ENCODE measurements around the gene CECR2.
A peak's percentile ranks its signal among the peaks of the same experiment; 100 is the strongest.

Gene CECR2

DNA sequence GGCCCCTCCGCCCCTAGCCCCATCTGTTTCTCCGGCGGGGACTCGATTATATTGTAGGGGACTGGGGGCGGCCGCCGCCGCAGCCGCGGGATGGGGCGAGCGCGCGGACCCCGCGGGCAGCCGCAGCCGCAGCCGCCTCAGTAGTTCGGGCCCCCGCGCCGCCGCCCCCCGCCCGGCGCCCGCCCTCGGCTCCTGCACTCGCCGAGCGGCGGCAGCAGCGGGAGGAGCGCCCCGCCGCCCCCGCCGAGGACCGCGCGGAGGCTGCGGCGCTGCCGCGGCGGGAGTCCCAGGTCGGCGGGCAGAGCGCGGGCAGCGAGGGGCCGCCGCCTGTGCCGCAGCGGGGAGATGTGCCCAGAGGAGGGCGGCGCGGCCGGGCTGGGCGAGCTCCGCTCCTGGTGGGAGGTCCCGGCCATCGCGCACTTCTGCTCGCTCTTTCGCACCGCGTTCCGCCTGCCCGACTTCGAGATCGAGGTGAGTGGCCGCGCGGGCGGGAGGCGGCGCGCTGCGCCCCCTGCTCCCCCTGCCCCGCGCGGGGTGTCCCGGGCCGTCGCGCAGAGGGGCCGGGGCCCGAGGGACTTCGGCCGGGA is at the start of gene CECR2:
TSS of gene CECR2 (plus strand) at position 22 of the 587 bp plus-strand sequence. CDS start at position 346, 324 bp downstream.
- Histone ChIP-seq H3K4me1 (ENCODE audit: insufficient read depth, insufficient read length) (no peaks in the 10 kb centered on the region), H3K9ac (ENCODE audit: insufficient read length, low read depth) (peak within 1 kb of the TSS; percentile 91), H3K9me3 (ENCODE audit: insufficient read depth, low read length) (no peaks in the 10 kb centered on the region), H3K4me3 (ENCODE audit: insufficient read length, low read depth) (peak within 1 kb of the TSS; percentile 65), H3K27me3 (ENCODE audit: insufficient read depth, insufficient read length) (no peaks in the 10 kb centered on the region), H3K36me3 (ENCODE audit: insufficient read depth, insufficient read length, low read length) (peaks cover 3% of the 10 kb centered on the region)
- no peak for TF ChIP-seq SUZ12 (IDR thresholded peaks at IDR 0.05; ENCODE audit: extremely low read depth, insufficient read depth, insufficient read length)
- DNase-seq (ENCODE audit: low read depth, low spot score), result no peak

DNA sequence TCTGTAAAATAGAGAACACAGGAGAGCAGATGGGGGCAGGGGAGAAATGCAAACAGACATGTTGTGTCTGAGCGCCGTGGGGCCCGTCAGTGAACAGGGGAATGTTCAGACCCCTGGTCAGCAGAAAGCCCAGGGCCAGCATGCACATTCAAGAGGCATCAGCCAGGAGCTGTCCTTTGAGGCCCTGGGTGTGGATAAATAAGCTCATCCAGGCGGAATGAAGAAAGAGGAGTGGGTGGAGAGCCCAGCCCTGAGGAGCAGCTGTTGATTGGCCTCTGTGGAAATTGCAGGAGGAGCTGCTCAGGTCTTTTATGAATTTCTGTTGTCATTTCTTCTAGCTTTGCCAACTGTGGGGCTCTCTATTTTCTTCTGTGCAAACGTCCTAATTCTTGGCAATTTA is 49.7 kb upstream of the CECR2 start:
- no peak overlapping the region for H3K4me3 ChIP-seq (ENCODE audit: insufficient read length, low read depth)
- no peak for DNase-seq (ENCODE audit: low read depth, low spot score)
- H3K36me3 ChIP-seq (ENCODE audit: insufficient read depth, insufficient read length, low read length), result no peaks in the 10 kb centered on the region
- TF ChIP-seq SUZ12 (IDR thresholded peaks at IDR 0.05; ENCODE audit: extremely low read depth, insufficient read depth, insufficient read length) (no peak), YY1 (IDR thresholded peaks at IDR 0.05; ENCODE audit: insufficient read depth, insufficient read length) (no peak), ZNF274 (IDR thresholded peaks at IDR 0.05; ENCODE audit: low read depth, low read length) (no peak)
- H3K27me3 ChIP-seq (ENCODE audit: insufficient read depth, insufficient read length), result no peaks in the 10 kb centered on the region
- no peaks in the 10 kb centered on the region for H3K4me1 ChIP-seq (ENCODE audit: insufficient read depth, insufficient read length)
- H3K9me3 ChIP-seq (ENCODE audit: insufficient read depth, low read length), result no peaks in the 10 kb centered on the region
- H3K9ac ChIP-seq (ENCODE audit: insufficient read length, low read depth), result no peak overlapping the region

DNA sequence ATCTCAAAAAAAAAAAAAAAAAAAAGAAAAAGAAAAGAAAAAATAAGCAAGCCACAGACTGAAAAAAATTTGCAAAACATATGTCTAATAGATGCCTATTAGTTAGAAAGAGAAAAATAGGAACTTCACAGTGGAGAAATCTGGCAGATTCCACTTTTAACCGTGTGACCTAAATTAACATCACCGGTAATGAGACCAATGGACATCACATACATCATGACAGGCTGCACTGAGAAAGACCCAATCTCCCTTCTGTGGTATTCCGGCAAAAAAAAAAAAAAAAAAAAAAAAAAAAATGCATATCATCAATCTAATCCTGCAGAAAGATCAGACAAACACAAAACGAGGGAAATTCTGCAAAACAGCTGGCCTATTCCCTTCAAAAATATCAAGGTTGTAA is 46.7 kb upstream of the CECR2 start:
- Histone ChIP-seq H3K9ac (ENCODE audit: insufficient read length, low read depth) (no peak overlapping the region), H3K36me3 (ENCODE audit: insufficient read depth, insufficient read length, low read length) (no peaks in the 10 kb centered on the region), H3K9me3 (ENCODE audit: insufficient read depth, low read length) (no peaks in the 10 kb centered on the region), H3K27me3 (ENCODE audit: insufficient read depth, insufficient read length) (no peaks in the 10 kb centered on the region), H3K4me3 (ENCODE audit: insufficient read length, low read depth) (no peak overlapping the region), H3K4me1 (ENCODE audit: insufficient read depth, insufficient read length) (no peaks in the 10 kb centered on the region)
- no peak for DNase-seq (ENCODE audit: low read depth, low spot score)
- TF ChIP-seq SUZ12 (IDR thresholded peaks at IDR 0.05; ENCODE audit: extremely low read depth, insufficient read depth, insufficient read length), result no peak
- no peak for TF ChIP-seq ZNF274 (IDR thresholded peaks at IDR 0.05; ENCODE audit: low read depth, low read length)
- no peak for TF ChIP-seq YY1 (IDR thresholded peaks at IDR 0.05; ENCODE audit: insufficient read depth, insufficient read length)

DNA sequence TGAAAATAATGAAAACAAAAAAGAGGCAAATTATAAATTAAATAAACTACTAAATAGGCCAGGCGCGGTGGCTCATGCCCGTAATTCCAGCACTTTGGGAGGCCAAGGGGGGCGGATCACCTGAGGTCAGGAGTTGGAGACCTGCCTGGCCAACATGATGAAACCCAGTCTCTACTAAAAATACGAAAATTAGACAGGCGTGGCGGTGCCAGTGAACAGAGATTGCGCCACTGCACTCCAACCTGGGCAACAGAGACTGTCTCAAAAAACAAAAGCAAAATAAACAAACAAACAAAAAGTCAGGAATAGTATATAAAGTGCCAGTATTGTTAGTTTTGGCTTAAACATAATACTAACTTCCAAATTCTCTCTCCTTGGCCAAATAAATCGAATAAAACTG is 37.6 kb upstream of the CECR2 start:
- no peaks in the 10 kb centered on the region for H3K27me3 ChIP-seq (ENCODE audit: insufficient read depth, insufficient read length)
- no peak overlapping the region for H3K9ac ChIP-seq (ENCODE audit: insufficient read length, low read depth)
- no peaks in the 10 kb centered on the region for H3K9me3 ChIP-seq (ENCODE audit: insufficient read depth, low read length)
- DNase-seq (ENCODE audit: low read depth, low spot score), result no peak
- H3K36me3 ChIP-seq (ENCODE audit: insufficient read depth, insufficient read length, low read length), result no peaks in the 10 kb centered on the region
- peaks cover 3% of the 10 kb centered on the region for H3K4me1 ChIP-seq (ENCODE audit: insufficient read depth, insufficient read length)
- no peak for TF ChIP-seq ZNF274 (IDR thresholded peaks at IDR 0.05; ENCODE audit: low read depth, low read length)
- TF ChIP-seq SUZ12 (IDR thresholded peaks at IDR 0.05; ENCODE audit: extremely low read depth, insufficient read depth, insufficient read length), result no peak
- no peak for TF ChIP-seq YY1 (IDR thresholded peaks at IDR 0.05; ENCODE audit: insufficient read depth, insufficient read length)
- no peak overlapping the region for H3K4me3 ChIP-seq (ENCODE audit: insufficient read length, low read depth)

DNA sequence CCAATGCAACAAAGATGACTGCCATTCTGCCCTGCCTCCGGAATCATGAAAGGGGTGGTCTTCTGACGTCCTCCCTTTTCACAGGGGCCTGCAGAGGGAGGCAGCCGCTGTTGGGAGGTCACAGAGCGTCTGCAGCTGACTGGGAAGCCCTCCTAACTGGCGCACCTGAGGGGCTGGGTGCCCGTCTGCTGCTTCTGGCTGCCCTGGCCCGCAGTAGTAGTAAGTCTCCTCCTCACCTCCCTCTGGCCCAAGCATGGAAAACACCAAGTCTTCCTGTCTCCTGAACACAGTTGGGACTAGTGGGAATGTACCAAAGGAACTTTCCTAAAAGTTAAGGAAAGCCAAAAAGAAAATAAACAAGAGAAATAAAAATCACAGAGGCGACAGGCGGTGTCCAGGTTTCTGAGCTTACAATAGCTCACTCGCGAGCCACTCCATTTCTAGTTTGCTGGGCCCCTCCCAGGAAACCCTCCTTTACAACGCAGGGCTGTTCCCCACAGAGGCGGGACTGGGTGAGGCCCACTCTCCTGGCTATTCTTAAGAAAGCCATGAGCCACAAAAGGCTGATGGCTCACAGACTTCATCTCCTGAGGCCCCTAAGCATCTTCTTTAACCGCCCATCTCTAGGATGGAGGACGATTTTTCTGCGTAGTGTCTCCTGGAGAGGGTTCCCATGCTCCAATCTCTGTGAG is 37.0 kb upstream of the CECR2 start:
- no peaks in the 10 kb centered on the region for H3K27me3 ChIP-seq (ENCODE audit: insufficient read depth, insufficient read length)
- no peaks in the 10 kb centered on the region for H3K9me3 ChIP-seq (ENCODE audit: insufficient read depth, low read length)
- TF ChIP-seq SUZ12 (IDR thresholded peaks at IDR 0.05; ENCODE audit: extremely low read depth, insufficient read depth, insufficient read length) (no peak), YY1 (IDR thresholded peaks at IDR 0.05; ENCODE audit: insufficient read depth, insufficient read length) (no peak), ZNF274 (IDR thresholded peaks at IDR 0.05; ENCODE audit: low read depth, low read length) (no peak)
- H3K9ac ChIP-seq (ENCODE audit: insufficient read length, low read depth), result no peak overlapping the region
- DNase-seq (ENCODE audit: low read depth, low spot score), result no peak
- H3K4me1 ChIP-seq (ENCODE audit: insufficient read depth, insufficient read length), result peaks cover 3% of the 10 kb centered on the region
- H3K4me3 ChIP-seq (ENCODE audit: insufficient read length, low read depth), result no peak overlapping the region
- H3K36me3 ChIP-seq (ENCODE audit: insufficient read depth, insufficient read length, low read length), result no peaks in the 10 kb centered on the region

DNA sequence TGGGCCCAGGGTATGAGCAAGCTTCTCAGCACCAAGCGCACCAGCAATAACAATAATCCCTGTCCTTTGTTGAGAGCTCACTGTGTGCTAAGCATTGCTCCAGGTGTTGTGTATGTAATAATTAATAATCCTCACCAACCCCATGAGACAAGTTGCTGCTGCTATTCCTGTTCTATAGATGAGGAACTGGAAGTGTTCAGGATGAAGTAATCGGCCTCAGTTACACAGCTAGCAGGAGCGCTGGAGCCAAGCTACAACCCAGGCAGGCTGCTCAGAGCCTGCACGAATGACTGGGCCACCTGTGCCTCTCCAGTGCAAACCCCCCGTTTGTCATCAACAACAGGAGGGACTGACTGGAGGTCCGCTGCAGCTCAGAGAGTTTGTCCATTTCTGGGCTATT is 35.2 kb upstream of the CECR2 start:
- TF ChIP-seq YY1 (IDR thresholded peaks at IDR 0.05; ENCODE audit: insufficient read depth, insufficient read length) (no peak), SUZ12 (IDR thresholded peaks at IDR 0.05; ENCODE audit: extremely low read depth, insufficient read depth, insufficient read length) (no peak), ZNF274 (IDR thresholded peaks at IDR 0.05; ENCODE audit: low read depth, low read length) (no peak)
- Histone ChIP-seq H3K9ac (ENCODE audit: insufficient read length, low read depth) (no peak overlapping the region), H3K27me3 (ENCODE audit: insufficient read depth, insufficient read length) (no peaks in the 10 kb centered on the region), H3K9me3 (ENCODE audit: insufficient read depth, low read length) (no peaks in the 10 kb centered on the region), H3K4me1 (ENCODE audit: insufficient read depth, insufficient read length) (peaks cover 3% of the 10 kb centered on the region), H3K36me3 (ENCODE audit: insufficient read depth, insufficient read length, low read length) (no peaks in the 10 kb centered on the region), H3K4me3 (ENCODE audit: insufficient read length, low read depth) (no peak overlapping the region)
- no peak for DNase-seq (ENCODE audit: low read depth, low spot score)

DNA sequence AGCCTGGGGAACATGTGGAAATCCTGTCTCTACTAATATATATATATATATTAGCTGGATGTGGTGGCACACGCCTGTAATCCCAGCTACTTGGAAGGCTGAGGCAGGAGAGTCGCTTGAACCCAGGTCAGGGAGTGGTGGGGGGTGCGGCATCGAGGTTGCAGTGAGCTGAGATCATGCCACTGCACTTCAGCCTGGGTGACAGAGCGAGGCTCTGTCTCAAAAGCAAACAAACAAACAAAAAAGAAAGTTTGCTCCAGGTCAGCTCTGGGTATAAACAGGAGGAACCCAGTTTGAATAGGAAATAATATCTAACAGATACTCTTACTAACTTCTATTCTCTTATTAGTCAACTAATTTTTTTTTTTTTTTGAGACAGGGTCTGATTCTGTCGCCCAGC is 34.3 kb upstream of the CECR2 start:
- no peak overlapping the region for H3K4me3 ChIP-seq (ENCODE audit: insufficient read length, low read depth)
- TF ChIP-seq YY1 (IDR thresholded peaks at IDR 0.05; ENCODE audit: insufficient read depth, insufficient read length) (no peak), ZNF274 (IDR thresholded peaks at IDR 0.05; ENCODE audit: low read depth, low read length) (no peak), SUZ12 (IDR thresholded peaks at IDR 0.05; ENCODE audit: extremely low read depth, insufficient read depth, insufficient read length) (no peak)
- H3K4me1 ChIP-seq (ENCODE audit: insufficient read depth, insufficient read length), result peaks cover 3% of the 10 kb centered on the region
- H3K36me3 ChIP-seq (ENCODE audit: insufficient read depth, insufficient read length, low read length), result no peaks in the 10 kb centered on the region
- no peak for DNase-seq (ENCODE audit: low read depth, low spot score)
- H3K9me3 ChIP-seq (ENCODE audit: insufficient read depth, low read length), result no peaks in the 10 kb centered on the region
- H3K27me3 ChIP-seq (ENCODE audit: insufficient read depth, insufficient read length), result no peaks in the 10 kb centered on the region
- H3K9ac ChIP-seq (ENCODE audit: insufficient read length, low read depth), result no peak overlapping the region
